ENCODE data around the gene KRTAP10-12.

The KRTAP10-12 gene

DNA sequence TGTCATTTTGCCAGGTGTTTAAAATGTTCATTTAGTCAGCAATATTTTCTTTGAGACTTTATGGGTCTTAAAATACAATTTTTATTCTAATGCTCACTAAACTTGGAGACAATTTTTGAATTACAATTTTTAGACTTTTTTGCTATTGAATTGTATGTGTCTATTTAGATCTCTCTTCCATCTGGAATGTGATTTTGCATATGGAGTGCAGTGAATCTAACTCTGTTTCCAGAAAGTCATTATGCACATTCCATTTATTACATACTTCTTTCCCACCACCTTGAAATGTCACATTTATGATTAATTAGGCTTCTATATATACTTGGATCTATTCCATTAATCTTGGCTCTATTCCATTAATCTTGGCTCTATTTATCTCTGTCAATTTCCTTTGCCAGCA, 20.0 kb downstream of the KRTAP10-12 start:
- no peak overlapping the region for H2AK5ac ChIP-seq (ENCODE audit: low read depth, low read length)
- DNase-seq (ENCODE audit: low spot score): no peak
- no peak overlapping the region for H4K8ac ChIP-seq (ENCODE audit: low read depth, low read length)
- no peaks in the 10 kb centered on the region for H3K79me1 ChIP-seq (ENCODE audit: low read depth, low read length)
- no peaks in the 10 kb centered on the region for H3K36me3 ChIP-seq (replicated peaks in 1 of 2; ENCODE audit: control insufficient read depth in 2 of 2, insufficient read depth in 2 of 2, low read length in 2 of 2)
- no peak overlapping the region for H2BK5ac ChIP-seq (ENCODE audit: low read length)
- no peaks in the 10 kb centered on the region for H3K9me3 ChIP-seq (replicated peaks in 1 of 2; ENCODE audit: control insufficient read depth in 2 of 2, insufficient read depth in 1 of 2, low read depth in 1 of 2, low read length in 2 of 2)
- H3K4me2 ChIP-seq (ENCODE audit: insufficient read depth, low read length, poor library complexity, severe bottlenecking): no peak overlapping the region
- no peak overlapping the region for H3K18ac ChIP-seq (ENCODE audit: low read length)
- H3K4ac ChIP-seq (ENCODE audit: low read length): no peak overlapping the region
- H3K4me1 ChIP-seq (ENCODE audit: control insufficient read depth in 2 of 2, insufficient read depth in 1 of 2, low read depth in 1 of 2, low read length in 2 of 2): peaks cover 0 to 3% of the 10 kb centered on the region in 2 donors
- H2BK15ac ChIP-seq (ENCODE audit: low read length): no peak overlapping the region
- no peak overlapping the region for H2BK12ac ChIP-seq (ENCODE audit: low read length)
- no peak overlapping the region for H3K4me3 ChIP-seq (ENCODE audit: low read length in 2 of 2)
- peaks cover 6 to 64% (median 19%) of the 10 kb centered on the region in 3 experiments for H3K27me3 ChIP-seq (ENCODE audit: control insufficient read depth in 3 of 3, insufficient read depth in 3 of 3, low read depth in 1 of 3, low read length in 3 of 3)
- no peak overlapping the region for H3K14ac ChIP-seq (ENCODE audit: low read length)
- H2AFZ ChIP-seq (ENCODE audit: low read length): no peak overlapping the region
- no peak overlapping the region for H4K91ac ChIP-seq (ENCODE audit: low read depth, low read length, poor library complexity)
- no peak overlapping the region for H3K23ac ChIP-seq (ENCODE audit: low read depth, low read length, poor library complexity)
- no peak overlapping the region for H3K9ac ChIP-seq (ENCODE audit: low read depth, low read length, poor library complexity)
- no peak overlapping the region for H2BK120ac ChIP-seq (ENCODE audit: low read depth, low read length)
- H3K27ac ChIP-seq (replicated peaks; ENCODE audit: low read length): no peak overlapping the region

DNA sequence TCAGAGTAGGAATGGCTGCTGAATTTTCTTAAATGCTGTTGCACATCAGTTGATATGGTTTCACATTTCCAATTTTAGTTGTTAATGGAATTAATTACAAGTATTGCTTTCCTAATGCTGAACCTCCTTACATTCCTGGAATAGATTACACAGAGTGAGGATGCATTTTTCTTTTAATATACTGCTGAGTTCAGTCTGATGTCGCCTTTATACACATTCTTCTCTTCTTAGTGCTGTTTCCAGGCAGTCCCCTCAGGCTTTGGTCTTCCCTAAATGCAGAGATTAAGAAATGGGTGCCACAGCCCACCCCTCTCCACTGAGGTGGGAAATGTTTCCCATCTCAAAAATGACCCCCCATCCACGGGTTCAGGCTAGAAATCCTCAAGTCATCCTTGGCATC, 21.1 kb downstream of the KRTAP10-12 start:
- Histone ChIP-seq H3K23ac (ENCODE audit: low read depth, low read length, poor library complexity) (no peak overlapping the region), H3K4me3 (ENCODE audit: low read length in 2 of 2) (no peak overlapping the region), H2BK12ac (ENCODE audit: low read length) (no peak overlapping the region), H3K9ac (ENCODE audit: low read depth, low read length, poor library complexity) (no peak overlapping the region), H3K79me1 (ENCODE audit: low read depth, low read length) (no peaks in the 10 kb centered on the region), H2BK5ac (ENCODE audit: low read length) (no peak overlapping the region), H3K27me3 (ENCODE audit: control insufficient read depth in 3 of 3, insufficient read depth in 3 of 3, low read depth in 1 of 3, low read length in 3 of 3) (peaks cover 0 to 61% (median 8%) of the 10 kb centered on the region in 3 experiments), H2AK5ac (ENCODE audit: low read depth, low read length) (no peak overlapping the region), H3K4ac (ENCODE audit: low read length) (no peak overlapping the region), H2BK15ac (ENCODE audit: low read length) (peak overlapping the region; percentile 80), H3K4me1 (ENCODE audit: control insufficient read depth in 2 of 2, insufficient read depth in 1 of 2, low read depth in 1 of 2, low read length in 2 of 2) (no peaks in the 10 kb centered on the region), H3K36me3 (replicated peaks in 1 of 2; ENCODE audit: control insufficient read depth in 2 of 2, insufficient read depth in 2 of 2, low read length in 2 of 2) (no peaks in the 10 kb centered on the region), H2BK120ac (ENCODE audit: low read depth, low read length) (no peak overlapping the region), H3K14ac (ENCODE audit: low read length) (no peak overlapping the region), H3K9me3 (replicated peaks in 1 of 2; ENCODE audit: control insufficient read depth in 2 of 2, insufficient read depth in 1 of 2, low read depth in 1 of 2, low read length in 2 of 2) (no peaks in the 10 kb centered on the region), H3K27ac (replicated peaks; ENCODE audit: low read length) (no peak overlapping the region), H3K18ac (ENCODE audit: low read length) (no peak overlapping the region), H4K91ac (ENCODE audit: low read depth, low read length, poor library complexity) (no peak overlapping the region), H4K8ac (ENCODE audit: low read depth, low read length) (no peak overlapping the region), H3K4me2 (ENCODE audit: insufficient read depth, low read length, poor library complexity, severe bottlenecking) (no peak overlapping the region), H2AFZ (ENCODE audit: low read length) (no peak overlapping the region)
- DNase-seq (ENCODE audit: low spot score): no peak
- WGBS, 2 donors (ENCODE audit: extremely low coverage in 2 of 2, insufficient read length in 2 of 2, insufficient replicate concordance in 1 of 2): no CpG with 5 or more reads among the region's 2 CpGs

DNA sequence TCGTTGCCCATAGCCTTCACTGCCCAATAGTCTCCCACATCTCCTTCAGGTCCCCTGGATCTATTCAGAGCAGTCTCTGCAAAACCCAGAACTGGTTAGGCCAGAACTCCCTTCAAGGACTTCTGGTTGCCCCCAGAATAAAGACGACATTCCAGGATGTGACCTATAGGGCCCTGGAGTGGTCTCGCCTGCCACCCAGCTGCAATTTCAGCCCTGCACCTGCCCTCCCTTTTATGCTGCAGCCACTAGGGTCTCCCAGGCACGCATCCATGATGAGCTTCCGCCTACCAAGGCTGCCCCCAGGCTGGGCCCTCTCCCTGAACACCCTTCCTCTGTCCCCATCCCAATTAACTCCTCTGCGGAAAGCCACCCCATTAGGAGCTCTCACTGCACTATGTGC, 21.6 kb downstream of the KRTAP10-12 start:
- no peak overlapping the region for H2AFZ ChIP-seq (ENCODE audit: low read length)

DNA sequence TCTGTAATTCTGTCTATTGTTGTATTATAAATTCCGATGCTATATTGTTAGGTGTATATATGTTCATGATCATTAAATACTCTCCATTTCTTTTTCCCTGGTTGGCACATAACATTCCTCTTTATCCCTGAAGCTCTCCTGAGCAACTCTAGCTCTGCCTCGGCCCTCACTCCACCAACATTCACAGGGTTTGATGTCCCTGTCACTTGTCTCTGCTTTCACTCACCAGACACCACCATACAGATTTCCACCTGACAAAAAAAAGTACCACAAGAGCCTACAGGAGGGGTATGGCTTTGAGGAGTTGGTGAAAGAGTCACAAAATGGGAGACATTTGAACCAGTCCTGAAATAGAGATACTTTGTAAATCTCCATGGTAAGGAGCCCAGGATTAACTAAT, 23.2 kb downstream of the KRTAP10-12 start:
- Histone ChIP-seq H3K79me1 (ENCODE audit: low read depth, low read length) (no peaks in the 10 kb centered on the region), H2BK15ac (ENCODE audit: low read length) (no peak overlapping the region), H3K9ac (ENCODE audit: low read depth, low read length, poor library complexity) (no peak overlapping the region), H3K36me3 (replicated peaks in 1 of 2; ENCODE audit: control insufficient read depth in 2 of 2, insufficient read depth in 2 of 2, low read length in 2 of 2) (no peaks in the 10 kb centered on the region), H2AK5ac (ENCODE audit: low read depth, low read length) (no peak overlapping the region), H2BK5ac (ENCODE audit: low read length) (no peak overlapping the region), H3K27ac (replicated peaks; ENCODE audit: low read length) (no peak overlapping the region), H3K4me3 (ENCODE audit: low read length in 2 of 2) (no peak overlapping the region), H3K9me3 (replicated peaks in 1 of 2; ENCODE audit: control insufficient read depth in 2 of 2, insufficient read depth in 1 of 2, low read depth in 1 of 2, low read length in 2 of 2) (peaks cover 0 to 2% of the 10 kb centered on the region in 2 donors), H3K4ac (ENCODE audit: low read length) (no peak overlapping the region), H3K18ac (ENCODE audit: low read length) (no peak overlapping the region), H3K27me3 (ENCODE audit: control insufficient read depth in 3 of 3, insufficient read depth in 3 of 3, low read depth in 1 of 3, low read length in 3 of 3) (peaks cover 0 to 58% (median 8%) of the 10 kb centered on the region in 3 experiments), H2BK12ac (ENCODE audit: low read length) (no peak overlapping the region), H4K8ac (ENCODE audit: low read depth, low read length) (no peak overlapping the region), H2AFZ (ENCODE audit: low read length) (no peak overlapping the region), H3K23ac (ENCODE audit: low read depth, low read length, poor library complexity) (no peak overlapping the region), H2BK120ac (ENCODE audit: low read depth, low read length) (no peak overlapping the region), H3K4me1 (ENCODE audit: control insufficient read depth in 2 of 2, insufficient read depth in 1 of 2, low read depth in 1 of 2, low read length in 2 of 2) (peaks cover 0 to 2% of the 10 kb centered on the region in 2 donors), H3K4me2 (ENCODE audit: insufficient read depth, low read length, poor library complexity, severe bottlenecking) (no peak overlapping the region), H3K14ac (ENCODE audit: low read length) (no peak overlapping the region), H4K91ac (ENCODE audit: low read depth, low read length, poor library complexity) (no peak overlapping the region)
- no peak for DNase-seq (ENCODE audit: low spot score)
- no CpG with 5 or more reads among the region's 2 CpGs for WGBS, 2 donors (ENCODE audit: extremely low coverage in 2 of 2, insufficient read length in 2 of 2, insufficient replicate concordance in 1 of 2)

More for the DNA sequence above, 21.6 kb downstream of the KRTAP10-12 start:
- Histone ChIP-seq H4K8ac (ENCODE audit: low read depth, low read length) (no peak overlapping the region), H3K4me2 (ENCODE audit: insufficient read depth, low read length, poor library complexity, severe bottlenecking) (no peak overlapping the region), H2AK5ac (ENCODE audit: low read depth, low read length) (no peak overlapping the region), H2BK12ac (ENCODE audit: low read length) (no peak overlapping the region), H3K36me3 (replicated peaks in 1 of 2; ENCODE audit: control insufficient read depth in 2 of 2, insufficient read depth in 2 of 2, low read length in 2 of 2) (no peaks in the 10 kb centered on the region), H3K14ac (ENCODE audit: low read length) (no peak overlapping the region), H3K27me3 (ENCODE audit: control insufficient read depth in 3 of 3, insufficient read depth in 3 of 3, low read depth in 1 of 3, low read length in 3 of 3) (peaks cover 0 to 61% (median 4%) of the 10 kb centered on the region in 3 experiments), H3K9ac (ENCODE audit: low read depth, low read length, poor library complexity) (no peak overlapping the region), H2BK5ac (ENCODE audit: low read length) (no peak overlapping the region), H3K4ac (ENCODE audit: low read length) (no peak overlapping the region), H3K4me3 (ENCODE audit: low read length in 2 of 2) (no peak overlapping the region), H4K91ac (ENCODE audit: low read depth, low read length, poor library complexity) (no peak overlapping the region), H3K79me1 (ENCODE audit: low read depth, low read length) (no peaks in the 10 kb centered on the region), H3K23ac (ENCODE audit: low read depth, low read length, poor library complexity) (no peak overlapping the region), H3K18ac (ENCODE audit: low read length) (no peak overlapping the region), H3K4me1 (ENCODE audit: control insufficient read depth in 2 of 2, insufficient read depth in 1 of 2, low read depth in 1 of 2, low read length in 2 of 2) (peaks cover 0 to under 1% of the 10 kb centered on the region in 2 donors), H3K27ac (replicated peaks; ENCODE audit: low read length) (no peak overlapping the region), H2BK15ac (ENCODE audit: low read length) (peak overlapping the region; percentile 80), H2BK120ac (ENCODE audit: low read depth, low read length) (no peak overlapping the region), H3K9me3 (replicated peaks in 1 of 2; ENCODE audit: control insufficient read depth in 2 of 2, insufficient read depth in 1 of 2, low read depth in 1 of 2, low read length in 2 of 2) (no peaks in the 10 kb centered on the region)
- WGBS, 2 donors (ENCODE audit: extremely low coverage in 2 of 2, insufficient read length in 2 of 2, insufficient replicate concordance in 1 of 2): no CpG with 5 or more reads among the region's 6 CpGs
- DNase-seq (ENCODE audit: low spot score): no peak

Measured in neuronal stem cell (in vitro differentiated cells).